Fibroblast of skin of left quadriceps (primary cell): ENCODE data around the gene ZHX3.

Experiments
- DNase-seq, 2 experiments: peaks; one replicate each; pipeline ENCODE4 v3.0.0-alpha.2; 2013; ENCODE audit warnings: low read depth in 2 of 2

ZHX3 gene

DNA sequence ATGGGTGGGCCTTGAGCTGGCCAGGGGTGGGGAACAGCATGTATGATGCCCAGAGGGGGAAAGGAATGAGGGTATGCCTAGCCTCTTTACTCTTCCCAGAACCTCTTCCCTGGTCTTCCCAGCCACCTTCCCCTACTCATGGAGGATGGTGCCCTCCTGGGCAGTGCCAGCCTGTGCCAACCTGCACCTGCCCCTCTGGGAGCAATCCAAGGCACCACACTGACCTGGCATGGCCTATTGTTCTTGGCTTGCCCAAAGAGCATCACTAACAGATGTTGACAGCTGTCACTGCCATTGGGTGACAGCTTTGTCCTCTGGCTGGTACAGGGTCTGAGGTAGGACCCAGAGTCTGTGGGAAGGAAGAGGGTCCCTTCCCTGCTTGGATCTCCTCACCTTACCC lies 36.0 kb upstream of the ZHX3 start:
- DNase-seq: no peak

DNA sequence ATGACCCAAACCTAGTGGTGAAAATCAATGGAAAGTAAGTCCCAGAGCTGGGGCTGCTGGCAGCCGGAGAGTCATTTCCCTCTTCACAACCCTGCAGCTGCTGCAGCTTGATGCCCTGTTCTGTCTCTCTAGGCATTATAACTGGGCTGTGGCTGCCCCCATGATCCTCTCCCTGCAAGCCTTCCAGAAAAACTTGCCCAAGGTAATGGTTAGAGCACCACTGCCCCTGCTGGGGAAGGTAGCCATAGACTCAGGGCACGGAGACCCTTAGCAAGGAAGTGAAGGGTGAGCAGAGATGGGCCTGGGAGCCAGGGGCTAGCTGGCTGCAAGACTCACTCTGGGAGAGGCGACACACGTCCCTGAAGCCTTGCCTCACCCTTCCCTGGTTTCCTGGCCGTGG lies 35.1 kb upstream of the ZHX3 start:
- DNase-seq: no peak

DNA sequence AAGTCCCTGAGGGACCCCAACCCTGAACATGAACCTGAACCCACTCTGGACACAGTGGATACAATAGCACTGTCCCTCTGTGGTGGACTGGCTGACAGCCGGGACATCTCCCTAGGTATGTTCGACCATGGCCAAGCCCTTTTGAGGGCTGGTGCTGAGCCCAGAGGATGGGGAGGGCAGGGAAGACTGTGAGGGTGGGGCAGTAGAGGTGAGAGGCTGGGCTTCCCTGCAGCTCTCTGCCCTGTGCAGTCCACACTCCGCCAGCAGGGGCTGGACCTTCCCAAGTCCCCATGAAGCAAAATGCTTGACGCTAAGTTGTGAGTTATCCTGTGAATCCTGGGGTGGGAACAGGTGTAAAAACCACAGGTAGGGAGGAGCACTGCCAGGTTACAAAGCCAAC lies 34.6 kb upstream of the ZHX3 start:
- no peak for DNase-seq

DNA sequence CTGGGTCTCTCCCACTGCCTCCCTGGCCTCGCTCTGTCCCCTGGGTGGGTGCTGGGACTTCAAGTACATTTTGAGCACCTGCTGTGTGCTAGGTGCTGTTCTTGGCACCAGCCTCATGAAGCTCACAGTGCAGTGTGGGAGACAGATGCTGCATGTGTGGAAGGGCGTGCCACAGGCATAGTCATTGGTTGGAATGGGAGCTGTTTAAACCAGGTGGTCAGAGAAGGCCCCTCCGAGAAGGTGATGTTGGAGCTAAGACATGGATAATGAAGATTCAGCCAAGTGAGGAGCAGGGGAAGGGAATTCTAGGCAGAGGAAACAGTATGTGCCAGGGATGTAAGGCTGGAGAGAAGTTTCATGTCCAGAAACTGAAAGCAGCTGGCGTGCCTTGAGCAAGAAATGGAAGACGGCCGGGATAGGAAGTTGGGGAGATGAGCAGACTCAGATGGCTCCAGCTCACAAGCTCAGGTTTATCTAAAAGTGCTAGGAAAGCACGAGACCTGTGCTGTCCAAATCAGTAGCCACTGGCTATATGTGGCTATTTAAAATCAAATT lies 33.0 kb upstream of the ZHX3 start:
- no peak for DNase-seq

DNA sequence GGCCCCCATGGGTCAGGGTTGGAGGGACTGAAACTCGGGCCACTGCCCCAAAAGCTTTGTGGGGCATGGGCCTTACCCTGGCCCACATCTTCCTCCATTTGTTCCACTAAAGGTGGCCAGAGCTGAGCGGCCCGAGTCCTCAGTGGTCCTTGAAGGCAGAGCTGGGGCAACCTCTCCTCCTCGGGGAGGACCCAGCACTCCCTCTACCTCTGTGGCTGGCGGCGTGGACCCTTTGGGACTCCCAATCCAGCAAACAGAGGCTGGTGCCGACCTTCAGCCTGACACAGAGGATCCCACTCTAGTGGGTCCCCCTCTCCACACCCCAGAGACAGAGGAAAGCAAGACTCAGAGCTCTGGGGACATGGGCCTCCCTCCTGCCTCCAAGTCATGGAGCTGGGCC lies 32.4 kb upstream of the ZHX3 start:
- no peak for DNase-seq

GRCh38 chr20:41349266-41349665 lies 31.7 kb upstream of the ZHX3 start:
- DNase-seq: no peak

DNA sequence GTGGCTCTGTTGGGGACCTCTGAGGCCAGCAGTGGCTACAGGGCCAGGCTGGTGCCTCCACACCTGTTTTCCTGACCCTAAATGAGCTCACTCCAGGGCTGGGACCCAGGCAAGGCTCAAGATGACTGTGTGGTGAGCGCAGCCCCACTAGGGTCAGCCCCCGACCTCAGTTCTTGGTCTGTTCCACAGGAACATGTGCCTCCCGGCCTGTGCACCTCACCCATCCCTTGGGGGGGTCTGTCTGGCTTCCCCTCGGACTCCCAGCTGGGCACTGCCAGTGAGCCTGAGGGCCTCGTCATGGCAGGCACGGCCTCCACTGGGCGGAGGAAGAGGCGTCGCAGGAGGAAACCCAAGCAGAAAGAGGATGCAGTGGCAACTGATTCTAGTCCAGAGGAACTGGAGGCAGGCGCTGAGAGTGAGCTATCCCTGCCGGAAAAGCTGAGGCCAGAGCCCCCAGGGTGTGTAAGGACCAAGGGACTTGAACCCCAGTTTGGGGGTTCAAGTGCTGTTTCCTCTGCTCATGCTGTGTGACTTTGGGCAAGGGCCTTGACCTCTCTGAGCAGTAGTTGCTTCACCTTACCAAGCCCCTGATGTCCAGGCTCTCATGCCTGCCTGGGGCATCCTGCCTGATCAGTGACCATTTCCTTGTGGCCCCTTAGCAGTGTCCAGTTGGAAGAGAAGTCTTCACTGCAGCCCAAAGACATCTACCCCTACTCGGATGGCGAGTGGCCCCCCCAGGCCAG lies 31.1 kb upstream of the ZHX3 start:
- DNase-seq: no peak

DNA sequence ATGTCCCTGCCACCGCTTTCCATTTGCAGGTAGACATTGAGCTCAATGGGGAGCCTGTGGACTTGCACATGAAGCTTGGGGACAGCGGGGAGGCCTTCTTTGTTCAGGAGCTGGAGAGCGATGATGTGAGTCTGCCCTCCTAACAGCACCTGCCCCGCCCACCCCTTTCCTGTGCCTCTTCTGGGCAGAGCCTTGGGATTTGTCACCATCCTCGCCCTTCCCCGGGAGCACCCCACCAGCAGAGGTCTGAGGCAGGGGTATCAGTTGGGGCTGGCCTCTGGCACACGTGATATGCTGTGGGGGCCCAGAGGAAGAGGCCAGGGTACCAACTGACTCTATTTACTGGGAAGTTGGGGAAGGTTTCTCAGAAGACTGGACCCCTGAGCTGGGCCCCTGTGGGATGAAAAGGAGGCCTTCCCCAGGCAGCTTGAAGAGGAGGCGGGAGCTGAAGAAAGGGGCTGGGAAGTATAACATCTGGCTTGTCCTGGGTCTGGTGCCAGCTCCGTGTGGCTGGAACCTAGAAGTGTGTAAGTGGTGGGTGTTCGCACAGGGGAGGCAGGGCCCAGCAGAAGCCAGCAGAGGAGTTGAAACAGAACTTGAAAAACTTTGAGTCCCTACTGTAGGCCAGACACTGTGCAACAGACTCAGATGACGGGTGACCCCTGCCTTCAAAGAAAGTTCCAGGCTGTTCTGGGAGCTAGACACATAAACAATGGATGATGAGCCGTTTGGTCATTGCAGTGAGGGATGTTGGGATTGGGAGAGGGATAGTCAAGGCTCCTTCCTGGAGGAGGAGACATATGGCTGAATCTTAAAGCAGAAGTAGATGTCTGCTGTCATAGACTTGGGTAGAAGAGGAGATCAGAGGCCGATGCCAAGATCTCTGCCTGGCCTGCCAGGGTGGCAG lies 30.2 kb upstream of the ZHX3 start:
- DNase-seq: peak in 1 of 2 experiments; percentile 4

GRCh38 chr20:41345729-41346067 lies 28.2 kb upstream of the ZHX3 start:
- no peak for DNase-seq

DNA sequence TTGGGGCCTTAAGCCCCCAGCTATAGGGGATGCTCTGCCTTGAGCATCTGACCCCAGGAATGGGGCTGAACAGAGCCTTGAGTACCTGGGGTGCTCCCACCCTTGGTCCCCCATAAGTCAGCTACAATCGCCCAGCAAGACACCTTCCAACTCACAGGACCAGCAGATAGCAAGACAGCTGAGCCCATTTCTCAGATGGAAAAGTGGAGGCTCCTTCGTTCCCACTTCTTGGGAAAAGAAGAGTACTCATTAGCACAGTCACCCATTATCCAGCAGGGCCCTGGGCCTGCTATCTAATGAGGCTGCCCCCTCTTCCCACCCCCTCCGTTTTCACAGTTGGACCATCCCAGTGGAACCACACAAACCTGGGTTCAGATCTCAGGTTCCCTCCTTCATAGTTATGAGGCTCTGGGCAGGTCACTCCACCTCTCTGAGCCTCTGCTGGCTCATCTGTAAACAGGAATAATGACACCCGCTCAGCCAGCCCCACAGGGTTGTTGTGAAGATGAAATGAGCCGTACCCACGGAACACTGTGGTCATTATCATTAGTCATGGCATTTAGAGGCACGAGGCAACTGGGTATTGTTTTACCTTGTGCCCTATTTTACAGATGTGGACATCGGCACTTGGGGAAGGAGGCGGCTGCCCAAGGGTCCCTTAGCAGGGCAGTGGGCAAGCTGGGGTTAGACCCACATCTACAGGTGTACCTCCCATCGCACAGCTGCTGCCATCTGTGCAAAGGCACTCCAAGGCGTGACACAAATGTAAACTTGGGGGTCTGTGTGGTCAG lies 27.6 kb upstream of the ZHX3 start:
- DNase-seq: no peak

GRCh38 chr20:41344477-41344876 lies 26.9 kb upstream of the ZHX3 start:
- no peak for DNase-seq

DNA sequence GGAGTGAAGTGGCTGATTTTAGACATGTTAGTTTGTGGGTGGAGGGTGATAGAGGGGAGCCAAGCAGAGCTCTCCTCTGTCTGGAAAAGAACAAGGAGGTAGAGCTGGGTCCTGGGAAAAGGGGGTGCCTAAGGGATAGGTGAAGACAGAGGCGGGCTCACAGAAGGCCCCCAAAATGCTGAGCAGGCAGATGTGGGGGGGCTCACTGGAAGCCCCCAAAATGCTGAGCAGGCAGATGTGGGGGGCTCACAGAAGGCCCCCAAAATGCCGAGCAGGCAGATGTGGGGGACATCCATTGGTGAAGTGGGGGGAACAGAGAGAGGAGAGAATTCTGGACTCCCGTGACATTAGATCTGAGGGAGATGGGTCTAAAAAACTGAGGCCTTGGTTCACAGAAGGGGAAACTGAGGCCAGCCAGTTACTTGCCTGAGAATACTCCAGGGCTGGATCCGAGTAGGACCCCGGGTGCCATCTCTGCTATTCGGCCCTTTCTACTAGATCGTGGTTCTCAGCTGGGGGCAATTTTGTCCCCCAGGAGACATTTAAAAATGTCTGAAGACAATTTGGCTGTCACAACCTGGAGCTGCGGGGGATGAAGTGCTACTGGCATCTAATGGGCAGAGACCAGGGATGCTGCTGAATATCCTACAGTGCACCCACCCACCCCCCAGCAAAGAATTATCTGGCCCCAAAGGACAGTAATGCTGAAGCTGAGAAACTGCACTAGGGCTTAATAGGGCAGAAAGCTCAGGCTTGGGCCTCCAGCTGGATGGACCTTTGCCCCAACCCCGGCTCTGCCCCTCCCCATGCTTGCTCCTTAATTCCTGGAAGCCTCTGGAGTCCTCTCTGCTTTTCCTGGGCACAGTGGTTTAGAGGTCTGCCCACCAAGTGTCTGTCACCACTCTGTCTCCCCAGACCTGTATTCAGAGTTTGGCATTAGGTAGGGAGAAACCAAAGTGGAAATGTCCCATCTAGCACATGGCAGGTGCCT lies 25.2 kb upstream of the ZHX3 start:
- no peak for DNase-seq

DNA sequence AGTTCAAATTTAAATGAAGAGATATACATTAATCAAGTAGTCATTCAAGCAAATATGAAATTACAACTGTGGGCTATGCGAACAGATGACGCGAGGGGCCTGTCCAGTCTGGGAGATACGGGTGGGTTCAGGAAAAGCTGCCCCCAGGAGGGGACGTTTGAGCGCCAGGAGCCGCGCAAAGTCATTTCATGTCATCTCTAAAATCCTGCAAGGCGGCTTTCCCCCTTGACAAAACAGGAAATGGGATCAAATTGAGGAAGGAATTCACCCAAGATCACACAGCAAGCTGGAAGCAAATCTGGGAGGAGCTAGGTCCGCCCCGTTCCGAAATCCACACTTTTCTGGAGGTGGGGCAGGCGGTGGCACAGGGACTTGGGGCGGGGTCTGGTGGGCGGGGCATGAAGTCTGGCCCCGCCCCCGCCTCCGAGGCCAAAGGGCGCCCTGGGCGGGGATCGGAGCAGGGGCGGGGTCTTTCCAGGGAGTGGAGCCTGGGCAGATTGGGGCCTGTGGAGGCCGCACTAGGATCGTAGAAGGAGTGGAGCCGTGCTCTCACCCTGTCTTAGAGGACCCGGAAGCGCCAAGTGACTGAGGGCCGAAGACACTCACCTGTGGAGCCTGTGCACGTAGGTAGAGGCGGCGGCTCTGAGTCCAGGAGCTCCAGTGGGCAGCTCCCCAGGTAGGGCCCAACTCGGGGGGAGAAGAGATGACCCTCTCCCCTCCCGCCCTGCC lies 23.0 kb upstream of the ZHX3 start, which contains the start of gene LPIN3:
Gene LPIN3 (plus strand): TSS at position 495 of the 729 bp plus-strand sequence. CDS start 4,983 bp downstream, outside the sequence.
- DNase-seq: peak; percentile 74 to 80

DNA sequence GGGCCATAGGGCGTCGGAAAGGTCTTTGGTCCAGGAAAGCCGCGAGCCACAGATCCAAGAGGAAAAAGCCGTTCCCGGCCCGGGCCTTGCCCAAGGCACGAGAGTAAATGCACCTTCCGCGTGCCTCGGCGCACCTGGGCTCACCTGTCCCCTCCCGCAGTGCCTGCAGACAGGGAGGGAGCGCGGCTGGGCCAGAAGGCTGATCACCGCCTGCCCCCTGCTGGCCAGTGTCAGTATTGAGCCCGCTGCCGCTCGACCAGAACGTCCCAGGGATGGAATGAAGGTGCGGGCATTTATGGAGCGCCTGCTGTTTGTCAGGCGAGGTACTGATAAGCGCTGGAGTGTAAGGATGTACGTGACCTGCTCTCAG lies 22.4 kb upstream of the ZHX3 start:
- peak in 1 of 2 experiments; percentile 26 for DNase-seq

DNA sequence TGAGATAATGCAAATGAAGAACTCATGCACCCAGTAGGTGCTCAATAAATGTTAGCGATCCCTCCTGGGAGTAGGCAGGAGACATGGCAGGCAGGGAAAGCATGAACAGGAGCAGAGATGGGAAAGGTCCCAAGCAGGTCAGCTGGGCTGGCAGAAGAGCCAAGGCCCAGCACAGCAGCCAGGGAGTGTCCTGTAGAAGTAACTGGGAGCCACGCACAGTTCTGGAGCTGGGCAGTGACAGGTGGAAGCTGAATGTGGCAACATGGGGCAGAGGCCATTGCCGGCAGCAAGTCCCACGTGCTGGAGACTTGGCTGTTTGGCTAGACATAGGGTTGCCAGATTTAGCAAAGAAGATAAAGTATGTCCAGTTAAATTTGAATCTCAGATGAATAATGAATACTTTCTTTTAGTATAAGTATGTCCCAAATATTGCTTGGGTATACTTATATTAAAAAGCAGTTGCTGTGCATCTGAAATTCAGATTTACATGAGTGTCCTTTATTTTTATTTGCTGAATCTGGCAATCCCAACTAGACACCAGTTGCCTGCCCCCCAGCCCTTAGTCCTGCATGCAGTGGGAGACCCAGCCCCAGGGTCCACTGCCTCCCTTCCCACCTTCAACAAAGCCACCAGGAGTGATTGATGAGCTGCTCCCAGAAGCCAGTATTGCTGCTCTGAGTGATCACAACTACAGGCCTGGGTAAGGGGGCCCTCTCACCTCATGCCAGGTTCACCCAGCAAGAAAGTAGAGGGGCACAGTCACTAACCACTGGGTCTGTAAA lies 19.4 kb upstream of the ZHX3 start:
- DNase-seq: no peak

DNA sequence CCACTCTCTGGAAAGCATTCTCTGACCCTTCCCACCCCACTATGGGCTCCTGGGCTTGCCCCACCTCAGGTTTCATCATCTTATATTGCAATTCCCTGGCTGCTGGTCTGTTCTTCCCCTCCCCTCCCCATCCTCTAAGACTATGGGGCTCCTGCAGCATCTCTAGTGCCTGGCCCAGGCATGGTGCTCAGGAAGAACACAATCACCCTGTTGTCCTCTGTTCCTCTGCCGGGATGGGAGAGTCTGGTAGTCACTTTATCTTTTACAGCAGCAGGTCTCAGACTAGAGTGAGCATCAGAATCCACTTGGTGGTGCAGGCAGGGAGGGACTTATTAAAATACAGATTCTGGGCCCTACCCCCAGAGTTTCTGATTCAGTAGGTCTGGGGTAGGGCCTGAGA lies 18.1 kb upstream of the ZHX3 start:
- DNase-seq: no peak

GRCh38 chr20:41334443-41335421 lies 17.2 kb upstream of the ZHX3 start:
- no peak for DNase-seq

- DNase-seq: no peak
Measured at GRCh38 chr20:41334036-41334435, 16.5 kb upstream of the ZHX3 start.
